ENCODE results near the gene TNFRSF12A. TPM values are rescaled to one million over a fixed set of nuclear protein-coding genes. Genes with fewer than 3 reads are reported as not detected.
A peak's percentile ranks its signal among the peaks of the same experiment; 100 is the strongest.

TNFRSF12A gene
- total and polyA plus RNA-seq, 9 of the 15 experiments (the other 6 are each of a cell fraction or from before 2014, with no cell fraction given) = 0.41 to 61.8 (median 26.5) TPM

GRCh38 chr16:3020604-3021448 is 658 bp downstream of the TNFRSF12A start (continued):
- TF ChIP-seq CUX1 (CRISPR knock-in tag; IDR thresholded peaks at IDR 0.05) = no peak
- TF ChIP-seq ZBTB33 (CRISPR knock-in tag; IDR thresholded peaks at IDR 0.05) = no peak
- no peak for TF ChIP-seq SETDB1 (IDR thresholded peaks at IDR 0.05; ENCODE audit: low read length)
- no peak for TF ChIP-seq FOS (IDR thresholded peaks at IDR 0.05; ENCODE audit: extremely low read depth, insufficient read length)
- peak; percentile 28; the same call in 1 of the 2 replicates for TF ChIP-seq POLR2AphosphoS5 (IDR thresholded peaks at IDR 0.05; ENCODE audit: control insufficient read depth, insufficient read depth, low read depth, low read length)
- TF ChIP-seq FOXM1 (IDR thresholded peaks at IDR 0.05; ENCODE audit: low read depth) = no peak
- TF ChIP-seq FOXM1 (CRISPR knock-in tag; IDR thresholded peaks at IDR 0.05; ENCODE audit: low read depth) = no peak; the same call in 1 of the 2 replicates
- no peak; the same call in 1 of the 2 replicates for TF ChIP-seq CHD2 (IDR thresholded peaks at IDR 0.05; ENCODE audit: low read depth, low read length)
- no peak for TF ChIP-seq HNRNPL (IDR thresholded peaks at IDR 0.05; ENCODE audit: low read depth, low read length)
- TF ChIP-seq MXI1 (IDR thresholded peaks at IDR 0.05; ENCODE audit: low read depth, low read length) = no peak; the same call in 1 of the 2 replicates
- TF ChIP-seq PHF8 (IDR thresholded peaks at IDR 0.05; ENCODE audit: borderline replicate concordance, low read length) = no peak
- no peak for TF ChIP-seq HMG20A (CRISPR knock-in tag; conservative IDR thresholded peaks at IDR 0.05)
- no peak for TF ChIP-seq MED1 (CRISPR knock-in tag; IDR thresholded peaks at IDR 0.05; ENCODE audit: borderline replicate concordance)
- TF ChIP-seq HDAC8 (tag; IDR thresholded peaks at IDR 0.05) = no peak
- no peak for TF ChIP-seq FOXA3 (CRISPR knock-in tag; conservative IDR thresholded peaks at IDR 0.05 in 1 of 2, IDR thresholded peaks at IDR 0.05 in 1 of 2)
- peak; percentile 70; the same call in 1 of the 2 replicates for TF ChIP-seq SMARCA4 (IDR thresholded peaks at IDR 0.05)
- TF ChIP-seq ZFX (CRISPR knock-in tag; IDR thresholded peaks at IDR 0.05) = peak; percentile 30
- TF ChIP-seq GMEB1 (CRISPR knock-in tag; IDR thresholded peaks at IDR 0.05) = no peak
- no peak for TF ChIP-seq ZZZ3 (IDR thresholded peaks at IDR 0.05)

Measured in K562 (cell line).